HG03432 (cell line): ENCODE measurements around the gene TXLNA.
"Not testable (repeated sequence)": the region's sequence is repeated elsewhere in the genome, so short reads cannot be mapped to it uniquely, and the experiment has no call there.

Experiments
- ATAC-seq: cut with Tn5 transposase; IDR thresholded peaks from one replicate; pipeline ENCODE4 v1.9.1; 2021; ENCODE audit warnings: mild to moderate bottlenecking, moderate library complexity; ENCODE audit not compliant: unreplicated experiment

TXLNA gene

GRCh38 chr1:32179443-32180185, at the start of gene TXLNA:
Gene TXLNA, plus strand, starts transcription at chr1:32179675. Its CDS starts 671 bp downstream, at chr1:32180346.
- peak; percentile 87 for ATAC-seq

GRCh38 chr1:32133950-32134280, 45.6 kb upstream of the TXLNA start:
- not testable (repeated sequence) for ATAC-seq

- no peak for ATAC-seq
Observed at GRCh38 chr1:32137111-32137510, 42.4 kb upstream of the TXLNA start.

- no peak for ATAC-seq
Observed at GRCh38 chr1:32138965-32139364, 40.5 kb upstream of the TXLNA start.

- ATAC-seq = no peak
Observed at GRCh38 chr1:32142446-32143301, 36.8 kb upstream of the TXLNA start.

GRCh38 chr1:32143302-32143695, 36.2 kb upstream of the TXLNA start:
- ATAC-seq = not testable (repeated sequence)

GRCh38 chr1:32144033-32144432, 35.4 kb upstream of the TXLNA start:
- no peak for ATAC-seq

DNA sequence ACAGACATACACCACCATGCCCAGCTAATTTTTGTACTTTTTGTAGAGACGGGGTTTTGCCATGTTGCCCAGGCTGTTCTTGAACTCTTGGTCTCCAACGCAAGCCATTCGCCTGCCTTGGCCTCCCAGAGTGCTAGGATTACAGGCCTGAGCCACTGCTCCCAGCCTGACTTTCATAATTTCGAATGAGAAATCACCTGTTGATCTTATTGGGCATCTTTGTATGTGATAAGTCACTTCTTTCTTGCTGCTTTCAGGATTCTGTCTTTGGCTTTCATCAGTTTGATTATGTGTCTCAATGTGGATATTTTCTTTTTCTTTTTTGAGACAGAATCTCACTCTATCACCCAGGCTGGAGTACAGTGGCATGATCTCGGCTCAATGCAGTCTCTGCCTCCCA, 31.7 kb upstream of the TXLNA start:
- ATAC-seq = not testable (repeated sequence)

DNA sequence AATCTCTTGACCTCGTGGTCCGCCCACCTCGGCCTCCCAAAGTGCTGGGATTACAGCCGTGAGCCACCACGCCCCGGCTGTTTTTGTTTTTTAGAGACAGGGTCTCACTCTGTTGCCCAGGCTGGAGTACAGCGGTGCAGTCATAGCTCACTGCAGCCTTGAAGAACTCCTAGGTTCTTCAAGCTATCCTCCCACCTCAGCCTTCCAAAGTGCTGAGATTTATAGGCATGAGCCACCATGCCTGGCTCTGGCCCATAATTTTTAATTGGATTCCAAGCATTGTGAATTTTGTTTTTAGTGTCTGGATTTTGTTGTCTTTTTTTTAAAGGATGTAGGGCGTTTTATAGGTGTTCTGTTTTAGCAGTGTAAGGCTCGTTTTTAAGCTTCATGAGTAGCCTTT, 28.6 kb upstream of the TXLNA start:
- no peak for ATAC-seq

DNA sequence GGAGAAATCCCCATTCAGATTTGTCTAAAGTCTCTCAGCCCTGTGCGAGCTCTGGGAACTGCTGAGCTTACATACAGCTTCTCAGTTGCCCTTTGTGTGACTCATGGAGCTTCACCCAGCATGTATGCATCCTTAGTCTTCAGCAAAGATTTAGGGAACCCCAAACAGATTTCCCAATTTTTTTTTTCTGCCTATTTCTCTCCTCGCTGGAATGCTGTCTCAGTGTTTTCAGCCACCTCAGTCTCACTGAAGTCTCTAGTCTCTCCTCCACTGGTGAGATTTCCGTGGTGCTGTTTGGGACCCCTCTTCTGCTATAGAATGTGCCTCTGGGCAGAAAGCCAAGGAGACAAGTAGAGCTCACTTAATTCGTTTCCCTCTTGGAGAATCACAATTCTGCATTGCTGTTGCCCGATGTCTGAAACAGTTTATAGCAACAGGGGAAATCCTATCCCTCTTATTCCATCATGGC, 28.1 kb upstream of the TXLNA start:
- no peak for ATAC-seq

- ATAC-seq = no peak
Observed at GRCh38 chr1:32159189-32159588, 20.3 kb upstream of the TXLNA start.

- ATAC-seq = no peak
Observed at GRCh38 chr1:32163405-32163804, 16.1 kb upstream of the TXLNA start.

DNA sequence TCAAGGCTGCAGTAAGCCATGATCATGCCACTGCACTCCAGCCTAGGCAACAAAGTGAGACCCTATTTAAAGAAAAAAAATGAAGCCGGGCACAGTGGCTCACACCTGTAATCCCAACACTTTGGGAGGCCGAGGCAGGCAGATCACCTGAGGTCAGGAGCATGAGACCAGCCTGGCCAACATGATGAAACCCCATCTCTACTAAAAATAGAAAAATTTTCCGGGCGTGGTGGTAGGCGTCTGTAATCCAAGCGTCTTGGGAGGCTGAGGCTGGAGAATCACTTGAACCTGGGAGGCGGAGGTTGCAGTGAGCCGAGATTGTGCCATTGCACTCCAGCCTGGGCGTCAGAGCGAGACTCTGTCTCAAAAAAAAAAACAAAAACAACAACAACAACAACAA, 13.8 kb upstream of the TXLNA start:
- not testable (repeated sequence) for ATAC-seq

- ATAC-seq = no peak
Observed at GRCh38 chr1:32170991-32171390, 8.5 kb upstream of the TXLNA start.

- ATAC-seq = no peak
Observed at GRCh38 chr1:32172621-32173245, 6.7 kb upstream of the TXLNA start.

- no peak for ATAC-seq
Observed at GRCh38 chr1:32178380-32179192, 889 bp upstream of the TXLNA start.

DNA sequence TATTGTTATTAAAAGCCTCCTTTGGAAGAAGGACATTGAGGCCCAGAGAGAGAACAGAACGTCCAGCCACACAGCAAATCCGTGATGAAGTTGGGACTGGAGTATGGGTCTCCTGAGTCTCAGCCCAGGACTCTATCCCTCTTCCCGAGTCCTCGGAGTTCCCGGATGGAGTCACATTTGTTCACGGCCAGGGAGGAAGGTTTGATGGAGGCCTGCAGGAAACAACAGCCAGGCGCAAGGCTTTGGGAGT, 357 bp upstream of the TXLNA start:
- no peak for ATAC-seq

DNA sequence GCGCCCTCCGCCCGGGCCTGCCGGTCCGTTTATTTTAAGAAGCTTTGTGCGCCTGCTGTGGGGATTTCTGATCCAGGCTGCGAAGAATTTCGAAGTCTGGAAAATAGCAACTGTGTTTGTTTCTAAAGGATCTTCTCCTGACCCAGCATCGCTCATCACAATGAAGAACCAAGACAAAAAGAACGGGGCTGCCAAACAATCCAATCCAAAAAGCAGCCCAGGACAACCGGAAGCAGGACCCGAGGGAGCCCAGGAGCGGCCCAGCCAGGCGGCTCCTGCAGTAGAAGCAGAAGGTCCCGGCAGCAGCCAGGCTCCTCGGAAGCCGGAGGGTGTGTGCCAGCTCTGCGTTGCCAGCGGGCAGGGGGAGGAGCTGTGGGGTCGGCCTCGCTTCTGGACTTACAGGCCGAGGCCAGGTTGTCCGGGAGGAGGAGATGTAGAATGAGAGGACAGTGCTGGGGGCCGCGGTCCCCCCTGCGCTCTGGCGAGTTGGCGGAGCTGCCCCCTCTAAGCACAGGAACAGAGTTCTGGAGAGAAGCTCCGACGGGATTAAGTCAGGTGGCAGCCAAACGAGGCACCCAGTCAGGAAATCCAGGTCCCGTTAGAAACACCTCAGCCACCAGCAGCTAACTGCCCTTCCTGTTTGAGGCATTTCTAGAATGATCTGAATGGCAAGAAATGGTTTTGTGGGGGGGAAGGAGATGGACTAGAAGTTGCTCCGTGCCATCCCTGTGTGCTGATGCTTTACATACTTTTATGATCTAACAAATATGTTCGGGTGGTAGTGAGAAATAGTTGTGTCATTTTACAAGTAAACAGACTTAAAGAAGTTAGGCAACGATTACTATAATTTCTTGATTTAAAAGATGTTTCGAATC, 948 bp downstream of the TXLNA start:
- no peak for ATAC-seq

- ATAC-seq = no peak
Observed at GRCh38 chr1:32181065-32181464, 1.6 kb downstream of the TXLNA start.

- ATAC-seq = no peak
Observed at GRCh38 chr1:32181563-32181962, 2.1 kb downstream of the TXLNA start.
